ENCODE results near the gene C12orf56.
A peak's percentile ranks its signal among the peaks of the same experiment; 100 is the strongest.
"Not testable (repeated sequence)": the region's sequence is repeated elsewhere in the genome, so short reads cannot be mapped to it uniquely, and the experiment has no call there.

C12orf56 gene

GRCh38 chr12:64229796-64230195 is 160.8 kb downstream of the C12orf56 start:
- DNase-seq (ENCODE audit: low read depth): no peak

GRCh38 chr12:64229240-64229639 is 161.3 kb downstream of the C12orf56 start:
- DNase-seq (ENCODE audit: low read depth): no peak

GRCh38 chr12:64225626-64226025 is 164.9 kb downstream of the C12orf56 start:
- no peak for DNase-seq (ENCODE audit: low read depth)

- DNase-seq (ENCODE audit: low read depth): peak; percentile 95
Measured at GRCh38 chr12:64222009-64222765, 168.4 kb downstream of the C12orf56 start, which contains the start of gene KICS2. KICS2 (minus strand) TSS chr12:64222296; CDS start chr12:64222237, 59 bp downstream.

GRCh38 chr12:64221651-64222008 is 168.9 kb downstream of the C12orf56 start:
- DNase-seq (ENCODE audit: low read depth): peak; percentile 91

- no peak for DNase-seq (ENCODE audit: low read depth)
Measured at GRCh38 chr12:64220046-64220445, 170.5 kb downstream of the C12orf56 start.

GRCh38 chr12:64219145-64219544 is 171.4 kb downstream of the C12orf56 start:
- DNase-seq (ENCODE audit: low read depth): no peak

GRCh38 chr12:64218597-64218996 is 172.0 kb downstream of the C12orf56 start:
- no peak for DNase-seq (ENCODE audit: low read depth)

GRCh38 chr12:64217643-64218042 is 172.9 kb downstream of the C12orf56 start:
- DNase-seq (ENCODE audit: low read depth): not testable (repeated sequence)

GRCh38 chr12:64216239-64216638 is 174.3 kb downstream of the C12orf56 start:
- DNase-seq (ENCODE audit: low read depth): no peak
